Measurements from ENCODE around the gene PLEKHA6.

Gene PLEKHA6

DNA sequence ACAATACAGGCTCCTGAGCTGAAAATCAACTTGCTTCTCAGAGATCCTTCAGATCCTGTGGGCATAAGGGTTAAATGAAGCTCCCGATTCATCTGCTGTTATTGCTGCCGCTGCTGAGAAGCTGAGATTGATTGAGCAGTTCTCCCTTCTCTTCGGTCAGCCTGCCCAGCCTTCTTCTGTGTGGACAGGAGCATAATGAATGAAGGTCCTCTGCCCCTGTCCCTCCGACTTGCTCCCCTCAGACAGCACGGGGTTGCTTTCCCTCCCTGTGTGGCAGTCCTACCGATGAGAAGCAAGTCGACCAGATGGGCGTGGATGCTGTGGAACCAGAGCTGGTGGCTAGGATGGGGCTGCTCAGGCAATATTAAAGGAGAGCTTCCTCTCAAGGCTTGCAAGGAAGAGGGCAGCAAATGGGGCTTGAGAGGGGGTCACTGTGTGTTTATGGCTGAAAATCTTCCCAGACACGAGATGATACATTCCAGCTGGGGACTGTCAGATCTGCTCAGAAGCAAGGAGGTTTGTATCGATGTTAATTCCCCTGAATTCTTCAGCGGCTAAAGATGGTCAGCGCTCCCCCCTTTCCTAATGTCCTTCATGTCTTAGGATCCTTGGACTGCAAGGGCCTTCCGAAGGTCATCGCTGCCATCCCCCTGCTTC lies 82.0 kb downstream of the PLEKHA6 start:
- H3K4me1 ChIP-seq (ENCODE audit: control insufficient read depth, insufficient read depth, low read length): peaks cover 6% of the 10 kb centered on the region
- no peaks in the 10 kb centered on the region for H3K9me3 ChIP-seq (replicated peaks; ENCODE audit: low read length)
- H3K36me3 ChIP-seq (ENCODE audit: insufficient read depth, low read length): peaks cover 36% of the 10 kb centered on the region
- no peak overlapping the region for H3K9ac ChIP-seq (ENCODE audit: low read depth, low read length)
- H3K27me3 ChIP-seq (ENCODE audit: control insufficient read depth, insufficient read depth, low read length): peaks cover 54% of the 10 kb centered on the region
- H3K4me3 ChIP-seq (ENCODE audit: low read length): no peak overlapping the region
- H3K4me2 ChIP-seq (ENCODE audit: low read length): no peak overlapping the region

DNA sequence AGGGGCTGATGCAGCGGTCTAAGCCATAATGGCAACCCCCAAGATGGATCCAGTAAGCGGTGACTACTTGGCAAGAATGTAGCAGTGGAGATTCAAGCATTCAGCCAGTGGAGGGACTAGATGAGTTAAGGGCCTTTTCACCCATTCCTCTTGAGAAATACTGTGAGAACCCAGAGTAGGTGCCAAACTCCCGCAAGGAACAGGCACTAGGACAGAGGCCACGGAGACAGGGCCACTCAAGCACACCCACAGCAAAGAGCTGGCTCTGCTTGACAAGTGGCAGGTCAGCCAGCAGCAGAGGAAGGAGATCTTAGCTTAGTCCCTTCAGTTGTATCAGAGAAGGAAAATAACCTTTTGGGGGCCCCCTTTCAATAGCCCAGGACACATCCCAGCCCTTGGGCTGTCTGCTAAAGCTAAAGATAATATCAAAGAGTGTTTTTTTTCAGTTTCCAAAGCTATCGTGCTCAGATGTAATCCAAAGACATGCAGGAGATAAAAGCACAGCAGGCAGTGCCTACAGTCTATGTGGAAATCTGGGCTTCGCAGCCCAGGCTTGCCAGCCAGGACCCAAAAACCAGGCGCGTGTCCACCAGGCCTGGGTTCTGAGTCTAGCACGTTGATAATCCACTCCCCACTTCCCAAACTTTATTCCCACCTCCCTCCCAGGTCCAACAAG lies 83.9 kb downstream of the PLEKHA6 start:
- Histone ChIP-seq H3K4me2 (ENCODE audit: low read length) (no peak overlapping the region), H3K9me3 (replicated peaks; ENCODE audit: low read length) (no peaks in the 10 kb centered on the region), H3K4me3 (ENCODE audit: low read length) (no peak overlapping the region), H3K4me1 (ENCODE audit: control insufficient read depth, insufficient read depth, low read length) (no peaks in the 10 kb centered on the region), H3K36me3 (ENCODE audit: insufficient read depth, low read length) (peaks cover 49% of the 10 kb centered on the region), H3K9ac (ENCODE audit: low read depth, low read length) (no peak overlapping the region), H3K27me3 (ENCODE audit: control insufficient read depth, insufficient read depth, low read length) (peaks cover 51% of the 10 kb centered on the region)

DNA sequence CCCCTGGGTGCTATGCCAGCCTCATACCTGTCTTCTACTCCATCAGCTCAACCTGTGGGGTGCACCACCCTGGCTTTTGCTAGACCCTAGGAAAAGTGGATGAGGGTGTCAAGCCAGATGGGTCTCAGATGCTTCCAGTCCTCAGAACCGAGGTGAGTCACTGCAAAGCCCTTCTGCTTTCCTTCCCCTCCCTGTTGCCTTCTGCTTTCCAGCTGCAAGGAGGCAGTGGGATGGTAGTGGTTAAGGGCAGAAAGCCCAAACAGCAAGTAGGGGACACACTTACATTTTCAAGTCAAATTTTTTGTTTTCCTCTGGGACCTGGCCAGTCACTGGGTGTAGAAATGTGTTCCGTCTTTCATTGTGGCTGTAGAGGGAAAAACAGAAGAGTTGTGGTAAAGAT lies 85.3 kb downstream of the PLEKHA6 start:
- H3K4me1 ChIP-seq (ENCODE audit: control insufficient read depth, insufficient read depth, low read length): no peaks in the 10 kb centered on the region
- H3K9ac ChIP-seq (ENCODE audit: low read depth, low read length): no peak overlapping the region
- no peaks in the 10 kb centered on the region for H3K9me3 ChIP-seq (replicated peaks; ENCODE audit: low read length)
- peaks cover 38% of the 10 kb centered on the region for H3K27me3 ChIP-seq (ENCODE audit: control insufficient read depth, insufficient read depth, low read length)
- H3K36me3 ChIP-seq (ENCODE audit: insufficient read depth, low read length): peaks cover 54% of the 10 kb centered on the region
- no peak overlapping the region for H3K4me3 ChIP-seq (ENCODE audit: low read length)
- no peak overlapping the region for H3K4me2 ChIP-seq (ENCODE audit: low read length)

DNA sequence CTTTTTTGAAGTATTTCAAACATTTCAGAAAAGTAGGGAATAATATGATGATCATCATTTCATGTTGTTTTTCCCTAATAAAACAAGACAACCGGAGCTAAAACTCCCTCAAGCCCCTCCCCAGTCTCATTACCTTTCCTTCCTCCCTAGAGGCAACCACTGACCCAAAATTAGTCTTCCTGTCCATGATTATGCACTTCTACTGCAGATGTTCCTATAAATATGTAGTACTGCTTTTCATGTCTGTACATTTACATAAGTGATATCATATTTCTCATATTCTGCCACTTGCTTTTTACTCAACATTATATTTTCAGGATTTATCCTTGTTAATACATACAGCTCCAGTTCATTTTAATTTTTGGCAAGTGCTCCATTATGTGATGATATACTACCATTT lies 87.2 kb downstream of the PLEKHA6 start:
- Histone ChIP-seq H3K4me3 (ENCODE audit: low read length) (no peak overlapping the region), H3K9me3 (replicated peaks; ENCODE audit: low read length) (no peaks in the 10 kb centered on the region), H3K27me3 (ENCODE audit: control insufficient read depth, insufficient read depth, low read length) (peaks cover 31% of the 10 kb centered on the region), H3K9ac (ENCODE audit: low read depth, low read length) (no peak overlapping the region), H3K4me1 (ENCODE audit: control insufficient read depth, insufficient read depth, low read length) (no peaks in the 10 kb centered on the region), H3K4me2 (ENCODE audit: low read length) (no peak overlapping the region), H3K36me3 (ENCODE audit: insufficient read depth, low read length) (peaks cover 49% of the 10 kb centered on the region)

DNA sequence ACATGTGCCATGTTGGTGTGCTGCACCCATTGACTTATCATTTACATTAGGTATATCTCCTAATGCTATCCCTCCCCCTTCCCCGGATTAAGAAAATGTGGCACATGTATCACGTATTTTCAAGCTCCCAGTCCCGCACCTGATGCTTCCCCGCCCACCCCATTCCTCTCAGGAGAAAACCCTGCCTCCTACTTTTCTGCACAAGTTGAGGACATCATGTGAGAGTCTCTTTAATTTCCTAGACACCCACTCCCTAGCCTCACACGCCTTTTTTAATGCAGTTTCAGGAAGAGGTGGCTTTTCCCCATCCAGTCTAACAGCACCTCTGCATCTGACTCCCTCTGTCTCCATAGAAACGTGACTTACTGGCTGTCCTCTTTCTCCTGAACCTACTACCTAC lies 87.8 kb downstream of the PLEKHA6 start:
- H3K4me1 ChIP-seq (ENCODE audit: control insufficient read depth, insufficient read depth, low read length): no peaks in the 10 kb centered on the region
- no peak overlapping the region for H3K4me2 ChIP-seq (ENCODE audit: low read length)
- no peak overlapping the region for H3K9ac ChIP-seq (ENCODE audit: low read depth, low read length)
- peaks cover 51% of the 10 kb centered on the region for H3K36me3 ChIP-seq (ENCODE audit: insufficient read depth, low read length)
- no peaks in the 10 kb centered on the region for H3K9me3 ChIP-seq (replicated peaks; ENCODE audit: low read length)
- peaks cover 26% of the 10 kb centered on the region for H3K27me3 ChIP-seq (ENCODE audit: control insufficient read depth, insufficient read depth, low read length)
- H3K4me3 ChIP-seq (ENCODE audit: low read length): no peak overlapping the region

DNA sequence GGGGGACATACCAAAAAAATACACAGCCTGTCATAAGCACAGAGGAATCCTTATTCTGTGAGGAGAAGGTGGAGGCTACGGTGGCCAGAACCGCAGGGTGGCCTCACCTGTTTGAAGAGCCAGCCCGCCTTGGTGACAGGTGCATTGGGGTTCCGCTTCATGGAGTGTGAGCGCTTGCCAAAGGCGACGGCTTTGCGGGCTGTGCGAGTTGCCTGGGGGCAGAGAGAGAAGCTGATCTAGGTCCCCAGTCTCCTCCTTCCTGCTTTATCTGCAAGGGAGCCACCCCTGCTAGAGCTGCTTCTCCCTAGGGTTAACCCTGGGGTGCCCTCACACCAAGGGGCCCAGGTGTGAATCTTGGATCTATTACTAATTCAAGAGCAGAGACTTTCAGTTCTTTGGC lies 91.6 kb downstream of the PLEKHA6 start:
- Histone ChIP-seq H3K4me2 (ENCODE audit: low read length) (no peak overlapping the region), H3K36me3 (ENCODE audit: insufficient read depth, low read length) (peaks cover 35% of the 10 kb centered on the region), H3K4me3 (ENCODE audit: low read length) (no peak overlapping the region), H3K9me3 (replicated peaks; ENCODE audit: low read length) (no peaks in the 10 kb centered on the region), H3K9ac (ENCODE audit: low read depth, low read length) (no peak overlapping the region), H3K27me3 (ENCODE audit: control insufficient read depth, insufficient read depth, low read length) (peaks cover 28% of the 10 kb centered on the region), H3K4me1 (ENCODE audit: control insufficient read depth, insufficient read depth, low read length) (peaks cover 7% of the 10 kb centered on the region)

DNA sequence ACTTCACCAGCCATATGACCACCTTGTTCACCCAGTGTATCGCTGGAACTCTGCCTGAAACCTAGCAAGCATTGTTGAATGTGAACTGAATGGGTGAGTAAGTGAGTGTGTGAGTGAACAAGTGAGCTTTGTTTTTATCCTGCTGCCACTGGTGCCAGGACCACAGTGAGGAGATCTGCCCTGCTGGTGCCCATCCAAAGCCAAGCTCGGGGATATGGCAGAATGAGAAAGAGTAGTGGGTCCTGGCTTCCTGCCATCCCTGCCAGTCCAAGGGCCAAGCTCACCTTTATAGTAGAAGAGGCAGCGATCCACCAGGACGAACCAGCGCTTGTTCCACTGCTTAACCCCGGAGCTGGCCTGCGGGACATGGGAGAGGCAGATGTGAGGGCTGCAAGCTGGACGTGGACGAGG lies 92.5 kb downstream of the PLEKHA6 start:
- peaks cover 28% of the 10 kb centered on the region for H3K27me3 ChIP-seq (ENCODE audit: control insufficient read depth, insufficient read depth, low read length)
- peaks cover 31% of the 10 kb centered on the region for H3K36me3 ChIP-seq (ENCODE audit: insufficient read depth, low read length)
- no peak overlapping the region for H3K9ac ChIP-seq (ENCODE audit: low read depth, low read length)
- no peak overlapping the region for H3K4me2 ChIP-seq (ENCODE audit: low read length)
- no peak overlapping the region for H3K4me3 ChIP-seq (ENCODE audit: low read length)
- H3K9me3 ChIP-seq (replicated peaks; ENCODE audit: low read length): no peaks in the 10 kb centered on the region
- H3K4me1 ChIP-seq (ENCODE audit: control insufficient read depth, insufficient read depth, low read length): peaks cover 12% of the 10 kb centered on the region

DNA sequence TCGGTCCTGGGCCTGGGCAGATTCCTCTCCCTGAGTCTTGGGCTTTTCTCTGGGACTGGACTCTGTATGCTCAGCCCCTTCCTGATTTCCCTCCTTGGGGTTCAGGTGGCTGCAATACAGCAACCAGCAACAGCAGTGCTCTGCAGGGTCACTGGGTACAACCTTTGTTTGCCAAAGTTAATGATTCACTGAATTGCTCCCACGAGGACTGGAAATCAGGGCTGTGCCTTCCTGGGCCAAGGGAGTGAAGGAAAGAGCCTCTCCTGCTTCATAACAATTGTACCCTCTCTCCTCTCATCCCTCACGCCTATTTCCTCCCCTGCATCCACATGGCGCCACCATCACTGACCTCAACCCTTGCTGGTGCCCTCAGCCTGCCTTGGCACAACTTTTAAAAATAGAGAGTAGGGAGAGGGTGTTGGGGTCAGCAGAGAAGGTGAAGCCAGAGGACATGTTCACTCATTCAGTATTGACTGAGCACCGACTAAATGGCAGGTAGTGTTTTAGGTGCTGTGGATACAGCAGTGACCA lies 93.2 kb downstream of the PLEKHA6 start:
- peaks cover 13% of the 10 kb centered on the region for H3K4me1 ChIP-seq (ENCODE audit: control insufficient read depth, insufficient read depth, low read length)
- no peak overlapping the region for H3K9ac ChIP-seq (ENCODE audit: low read depth, low read length)
- H3K9me3 ChIP-seq (replicated peaks; ENCODE audit: low read length): no peaks in the 10 kb centered on the region
- H3K4me3 ChIP-seq (ENCODE audit: low read length): no peak overlapping the region
- H3K4me2 ChIP-seq (ENCODE audit: low read length): no peak overlapping the region
- peaks cover 27% of the 10 kb centered on the region for H3K27me3 ChIP-seq (ENCODE audit: control insufficient read depth, insufficient read depth, low read length)
- H3K36me3 ChIP-seq (ENCODE audit: insufficient read depth, low read length): peaks cover 32% of the 10 kb centered on the region

DNA sequence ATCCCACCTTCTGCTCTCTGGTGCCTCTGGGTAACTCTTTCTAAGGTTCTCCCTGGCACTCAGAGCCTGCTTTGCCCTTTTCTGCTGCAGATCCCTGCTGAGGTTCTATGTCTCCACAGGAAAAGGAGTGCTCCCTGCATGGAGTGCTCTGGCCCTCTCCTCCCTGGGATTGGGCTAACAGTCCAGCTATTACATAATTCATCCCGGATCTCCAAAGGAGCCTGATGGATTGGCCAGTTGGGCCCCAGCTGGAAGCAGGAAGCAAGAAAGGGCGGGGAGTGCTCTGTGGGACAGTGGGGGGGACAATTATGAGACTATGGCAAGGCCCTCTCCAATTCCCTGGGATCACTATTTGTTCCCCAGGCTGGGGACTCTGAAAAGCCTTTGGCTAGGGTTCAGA lies 94.1 kb downstream of the PLEKHA6 start:
- H3K36me3 ChIP-seq (ENCODE audit: insufficient read depth, low read length): peaks cover 36% of the 10 kb centered on the region
- H3K9me3 ChIP-seq (replicated peaks; ENCODE audit: low read length): no peaks in the 10 kb centered on the region
- H3K27me3 ChIP-seq (ENCODE audit: control insufficient read depth, insufficient read depth, low read length): peaks cover 25% of the 10 kb centered on the region
- H3K9ac ChIP-seq (ENCODE audit: low read depth, low read length): no peak overlapping the region
- H3K4me1 ChIP-seq (ENCODE audit: control insufficient read depth, insufficient read depth, low read length): peaks cover 13% of the 10 kb centered on the region
- H3K4me3 ChIP-seq (ENCODE audit: low read length): no peak overlapping the region
- H3K4me2 ChIP-seq (ENCODE audit: low read length): no peak overlapping the region

DNA sequence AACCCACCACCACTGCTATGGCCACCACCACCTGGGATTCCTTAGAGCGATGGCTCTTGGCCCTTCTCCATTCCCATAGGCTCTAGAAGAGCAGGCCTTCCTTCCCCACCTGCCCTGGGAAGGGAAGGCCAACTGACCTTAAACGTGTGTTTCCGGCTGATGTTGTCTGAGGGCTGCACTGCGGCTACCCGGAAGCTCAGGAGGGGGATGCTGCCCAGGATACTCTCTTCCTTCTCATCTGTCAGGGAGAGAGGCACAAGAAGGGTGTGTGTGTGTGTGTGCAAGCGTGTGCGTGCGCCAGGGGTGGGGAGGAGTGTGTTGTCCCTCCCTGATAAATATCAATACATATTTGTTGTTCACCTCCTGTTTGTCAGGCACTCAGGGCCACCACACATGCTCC lies 94.9 kb downstream of the PLEKHA6 start:
- no peak overlapping the region for H3K9ac ChIP-seq (ENCODE audit: low read depth, low read length)
- no peak overlapping the region for H3K4me3 ChIP-seq (ENCODE audit: low read length)
- H3K27me3 ChIP-seq (ENCODE audit: control insufficient read depth, insufficient read depth, low read length): peaks cover 25% of the 10 kb centered on the region
- peaks cover 36% of the 10 kb centered on the region for H3K36me3 ChIP-seq (ENCODE audit: insufficient read depth, low read length)
- H3K9me3 ChIP-seq (replicated peaks; ENCODE audit: low read length): no peaks in the 10 kb centered on the region
- no peak overlapping the region for H3K4me2 ChIP-seq (ENCODE audit: low read length)
- H3K4me1 ChIP-seq (ENCODE audit: control insufficient read depth, insufficient read depth, low read length): peaks cover 13% of the 10 kb centered on the region

DNA sequence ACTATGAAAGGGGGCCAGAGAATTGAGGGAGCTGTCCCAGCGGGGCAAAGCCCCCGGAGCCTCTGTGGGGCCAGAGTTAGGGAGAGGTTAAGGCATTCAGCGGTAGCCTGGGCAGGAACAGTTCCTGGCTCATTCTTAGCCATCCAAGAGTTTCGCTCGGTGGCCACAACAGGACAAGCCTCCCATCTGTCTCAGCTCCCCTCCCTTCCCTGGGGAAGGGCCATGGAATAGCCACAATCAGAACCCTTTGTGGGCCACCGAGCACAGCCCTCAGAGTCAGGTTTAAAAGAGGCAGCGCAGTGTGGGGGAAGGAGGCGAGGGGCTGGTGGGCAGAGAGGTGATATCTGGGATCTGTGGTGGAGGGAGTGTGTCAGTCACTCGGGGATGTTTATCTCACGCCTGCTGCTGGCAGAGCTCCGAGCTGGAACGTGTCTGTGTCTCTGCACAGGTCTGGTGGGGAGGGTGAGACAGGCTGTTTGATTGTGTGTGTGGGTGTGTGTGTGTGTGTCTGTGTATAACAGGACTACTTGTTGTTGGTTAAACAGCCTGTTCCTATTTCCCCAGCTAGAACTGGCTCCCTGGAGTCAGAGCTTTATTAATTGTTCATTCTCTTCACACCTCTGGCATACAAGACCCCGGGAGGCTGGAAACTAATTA lies 96.3 kb downstream of the PLEKHA6 start:
- Histone ChIP-seq H3K4me1 (ENCODE audit: control insufficient read depth, insufficient read depth, low read length) (peaks cover 13% of the 10 kb centered on the region), H3K9ac (ENCODE audit: low read depth, low read length) (no peak overlapping the region), H3K4me2 (ENCODE audit: low read length) (no peak overlapping the region), H3K9me3 (replicated peaks; ENCODE audit: low read length) (no peaks in the 10 kb centered on the region), H3K4me3 (ENCODE audit: low read length) (no peak overlapping the region), H3K27me3 (ENCODE audit: control insufficient read depth, insufficient read depth, low read length) (peaks cover 19% of the 10 kb centered on the region), H3K36me3 (ENCODE audit: insufficient read depth, low read length) (peaks cover 33% of the 10 kb centered on the region)
